Measurements from ENCODE around the gene PKDCC. TPM values are rescaled to one million over a fixed set of nuclear protein-coding genes. Genes with fewer than 3 reads are reported as not detected.
"Not testable (repeated sequence)": the region's sequence is repeated elsewhere in the genome, so short reads cannot be mapped to it uniquely, and the experiment has no call there.

Gene PKDCC
- total and polyA plus RNA-seq, 2 donors: 172 to 247 TPM

- no peak overlapping the region for H3K4me3 ChIP-seq (ENCODE audit: low read depth, low read length)
- 67% methylated on average over 2 of the region's 2 CpGs for WGBS
- DNase-seq (ENCODE audit: extremely low spot score): no peak
- no peak overlapping the region for H3K27ac ChIP-seq (ENCODE audit: low read depth)
- H3K4me1 ChIP-seq (ENCODE audit: insufficient read depth): no peaks in the 10 kb centered on the region
- no peaks in the 10 kb centered on the region for H3K36me3 ChIP-seq (ENCODE audit: insufficient read depth)
These were observed 26.1 kb downstream of the PKDCC start for GRCh38 chr2:42073739-42074503.

GRCh38 chr2:42074661-42075060 lies 26.8 kb downstream of the PKDCC start:
- WGBS: 84% methylated on average over 2 of the region's 2 CpGs
- Histone ChIP-seq H3K36me3 (ENCODE audit: insufficient read depth) (no peaks in the 10 kb centered on the region), H3K4me1 (ENCODE audit: insufficient read depth) (no peaks in the 10 kb centered on the region), H3K27ac (ENCODE audit: low read depth) (no peak overlapping the region), H3K4me3 (ENCODE audit: low read depth, low read length) (no peak overlapping the region)
- no peak for DNase-seq (ENCODE audit: extremely low spot score)

- 93% methylated on average over 10 of the region's 10 CpGs for WGBS
- Histone ChIP-seq H3K27ac (ENCODE audit: low read depth) (no peak overlapping the region), H3K36me3 (ENCODE audit: insufficient read depth) (no peaks in the 10 kb centered on the region), H3K4me1 (ENCODE audit: insufficient read depth) (no peaks in the 10 kb centered on the region), H3K4me3 (ENCODE audit: low read depth, low read length) (no peak overlapping the region)
- DNase-seq (ENCODE audit: extremely low spot score): no peak
These were observed 28.8 kb downstream of the PKDCC start for GRCh38 chr2:42076357-42077225.

- H3K27ac ChIP-seq (ENCODE audit: low read depth): no peak overlapping the region
- no peak overlapping the region for H3K4me3 ChIP-seq (ENCODE audit: low read depth, low read length)
- no peaks in the 10 kb centered on the region for H3K36me3 ChIP-seq (ENCODE audit: insufficient read depth)
- WGBS: 89% methylated on average over 2 of the region's 2 CpGs
- no peaks in the 10 kb centered on the region for H3K4me1 ChIP-seq (ENCODE audit: insufficient read depth)
- no peak for DNase-seq (ENCODE audit: extremely low spot score)
These were observed 29.5 kb downstream of the PKDCC start for GRCh38 chr2:42077343-42077742.

GRCh38 chr2:42079737-42080287 lies 32.0 kb downstream of the PKDCC start:
- no peaks in the 10 kb centered on the region for H3K36me3 ChIP-seq (ENCODE audit: insufficient read depth)
- no peaks in the 10 kb centered on the region for H3K4me1 ChIP-seq (ENCODE audit: insufficient read depth)
- WGBS: 94% methylated on average over 3 of the region's 3 CpGs
- no peak overlapping the region for H3K27ac ChIP-seq (ENCODE audit: low read depth)
- H3K4me3 ChIP-seq (ENCODE audit: low read depth, low read length): no peak overlapping the region
- no peak for DNase-seq (ENCODE audit: extremely low spot score)

- not testable (repeated sequence) for H3K27ac ChIP-seq (ENCODE audit: low read depth); H3K4me3 ChIP-seq (ENCODE audit: low read depth, low read length); H3K4me1 ChIP-seq (ENCODE audit: insufficient read depth); DNase-seq (ENCODE audit: extremely low spot score); H3K36me3 ChIP-seq (ENCODE audit: insufficient read depth)
- 97% methylated on average over 4 of the region's 4 CpGs for WGBS
These were observed 33.3 kb downstream of the PKDCC start for GRCh38 chr2:42081151-42081550.

- no peaks in the 10 kb centered on the region for H3K36me3 ChIP-seq (ENCODE audit: insufficient read depth)
- no peaks in the 10 kb centered on the region for H3K4me1 ChIP-seq (ENCODE audit: insufficient read depth)
- H3K4me3 ChIP-seq (ENCODE audit: low read depth, low read length): no peak overlapping the region
- 95% methylated on average over 2 of the region's 2 CpGs for WGBS
- no peak for DNase-seq (ENCODE audit: extremely low spot score)
- H3K27ac ChIP-seq (ENCODE audit: low read depth): no peak overlapping the region
These were observed 34.2 kb downstream of the PKDCC start for GRCh38 chr2:42082016-42082415.

GRCh38 chr2:42084231-42084671 lies 36.4 kb downstream of the PKDCC start:
- Histone ChIP-seq H3K4me3 (ENCODE audit: low read depth, low read length) (no peak overlapping the region), H3K4me1 (ENCODE audit: insufficient read depth) (no peaks in the 10 kb centered on the region), H3K27ac (ENCODE audit: low read depth) (no peak overlapping the region), H3K36me3 (ENCODE audit: insufficient read depth) (no peaks in the 10 kb centered on the region)
- DNase-seq (ENCODE audit: extremely low spot score): no peak
- WGBS: 30% methylated on average over 6 of the region's 6 CpGs

- not testable (repeated sequence) for H3K4me1 ChIP-seq (ENCODE audit: insufficient read depth); H3K36me3 ChIP-seq (ENCODE audit: insufficient read depth); H3K4me3 ChIP-seq (ENCODE audit: low read depth, low read length); H3K27ac ChIP-seq (ENCODE audit: low read depth); DNase-seq (ENCODE audit: extremely low spot score)
- 93% methylated on average over 4 of the region's 4 CpGs for WGBS
These were observed 37.2 kb downstream of the PKDCC start for GRCh38 chr2:42085070-42085469.

- Histone ChIP-seq H3K4me3 (ENCODE audit: low read depth, low read length) (no peak overlapping the region), H3K36me3 (ENCODE audit: insufficient read depth) (no peaks in the 10 kb centered on the region), H3K27ac (ENCODE audit: low read depth) (no peak overlapping the region), H3K4me1 (ENCODE audit: insufficient read depth) (no peaks in the 10 kb centered on the region)
- 67% methylated on average over 8 of the region's 8 CpGs for WGBS
- no peak for DNase-seq (ENCODE audit: extremely low spot score)
These were observed 38.1 kb downstream of the PKDCC start for GRCh38 chr2:42085706-42086487.

- 19% methylated on average over 6 of the region's 6 CpGs for WGBS
- H3K4me3 ChIP-seq (ENCODE audit: low read depth, low read length): no peak overlapping the region
- H3K36me3 ChIP-seq (ENCODE audit: insufficient read depth): no peaks in the 10 kb centered on the region
- no peaks in the 10 kb centered on the region for H3K4me1 ChIP-seq (ENCODE audit: insufficient read depth)
- no peak overlapping the region for H3K27ac ChIP-seq (ENCODE audit: low read depth)
- DNase-seq (ENCODE audit: extremely low spot score): no peak
These were observed 38.7 kb downstream of the PKDCC start for GRCh38 chr2:42086500-42086953.

- 95% methylated on average over 3 of the region's 3 CpGs for WGBS
- H3K4me1 ChIP-seq (ENCODE audit: insufficient read depth): no peaks in the 10 kb centered on the region
These were observed 39.5 kb downstream of the PKDCC start for GRCh38 chr2:42087137-42087856.

GRCh38 chr2:42087857-42088195 lies 40.0 kb downstream of the PKDCC start:
- Histone ChIP-seq H3K36me3 (ENCODE audit: insufficient read depth) (no peaks in the 10 kb centered on the region), H3K4me1 (ENCODE audit: insufficient read depth) (no peaks in the 10 kb centered on the region), H3K4me3 (ENCODE audit: low read depth, low read length) (no peak overlapping the region), H3K27ac (ENCODE audit: low read depth) (no peak overlapping the region)
- DNase-seq (ENCODE audit: extremely low spot score): no peak
- 85% methylated on average over 2 of the region's 2 CpGs for WGBS

More at GRCh38 chr2:42087137-42087856, 39.5 kb downstream of the PKDCC start:
- no peaks in the 10 kb centered on the region for H3K36me3 ChIP-seq (ENCODE audit: insufficient read depth)
- no peak for DNase-seq (ENCODE audit: extremely low spot score)
- H3K4me3 ChIP-seq (ENCODE audit: low read depth, low read length): no peak overlapping the region
- H3K27ac ChIP-seq (ENCODE audit: low read depth): no peak overlapping the region
